WTC11 (cell line): ENCODE results near the gene TMEM200B. TPM values are rescaled to one million over a fixed set of nuclear protein-coding genes. Genes with fewer than 3 reads are reported as not detected.

Experiments used
- ATAC-seq: fragments of 200-7000 bp; cut with Tn5 transposase; 2 replicates; pipeline ENCODE4 v1.10.0; 2021; ENCODE audit warnings: mild to moderate bottlenecking, moderate library complexity
- CTCF ChIA-PET: fragments of 300-600 bp; sonication (Branson Sonifier 250); formaldehyde crosslinking; loops from one replicate; lab custom pipeline; 2021; ENCODE audit warnings: antibody characterized with exemption; lab: Charles Lee
- POLR2A ChIA-PET: fragments of 350-600 bp; sonication (Branson Sonifier 250); formaldehyde crosslinking; loops from one replicate; lab custom pipeline; 2021; ENCODE audit warnings: antibody characterized with exemption; lab: Charles Lee
- DNase-seq: peaks from one replicate; pipeline ENCODE4 v3.0.0; 2021; ENCODE audit warnings: low spot score
- H3K27ac Mint-ChIP-seq: 2 replicates; pipeline ENCODE4 v1.8.0; 2021; ENCODE audit warnings: mixed read lengths
- H3K27me3 Mint-ChIP-seq: 2 replicates; pipeline ENCODE4 v1.8.0; 2021; ENCODE audit warnings: low read depth, mild to moderate bottlenecking, moderate library complexity, mixed read lengths
- H3K36me3 Mint-ChIP-seq: 2 replicates; pipeline ENCODE4 v1.8.0; 2021; ENCODE audit warnings: mixed read lengths
- H3K4me1 Mint-ChIP-seq: 2 replicates; pipeline ENCODE4 v1.8.0; 2022; ENCODE audit warnings: mixed read lengths
- H3K4me3 Mint-ChIP-seq: 2 replicates; pipeline ENCODE4 v1.8.0; 2021; ENCODE audit warnings: mild to moderate bottlenecking, moderate library complexity, mixed read lengths
- H3K9me3 Mint-ChIP-seq: 2 replicates; pipeline ENCODE4 v1.8.0; 2021; ENCODE audit warnings: mixed read lengths
- ELF4 ChIP-seq: sonication (generic); formaldehyde crosslinking; IDR thresholded peaks from 2 replicates; pipeline ENCODE4 v1.8.1; 2022; ENCODE audit warnings: low read depth, mild to moderate bottlenecking, moderate library complexity, missing genetic modification reagents
- EMX1 ChIP-seq: fragments of 250-450 bp; sonication (Bioruptor Pico); IDR thresholded peaks from 2 replicates; pipeline ENCODE4 v1.8.0; 2021; ENCODE audit warnings: mild to moderate bottlenecking
- FOXP1 ChIP-seq: sonication (generic); formaldehyde crosslinking; IDR thresholded peaks from 2 replicates; pipeline ENCODE4 v1.8.0; 2022; ENCODE audit warnings: missing genetic modification reagents, mild to moderate bottlenecking, moderate library complexity, borderline replicate concordance
- ZNF219 ChIP-seq: sonication (generic); formaldehyde crosslinking; IDR thresholded peaks from 2 replicates; pipeline ENCODE4 v1.8.0; 2023; ENCODE audit warnings: missing genetic modification reagents, mild to moderate bottlenecking, borderline replicate concordance
- ZNF263 ChIP-seq: sonication (generic); formaldehyde crosslinking; IDR thresholded peaks from 2 replicates; pipeline ENCODE4 v1.8.1; 2022; ENCODE audit warnings: low read depth, mild to moderate bottlenecking, moderate library complexity, missing genetic modification reagents
- total RNA-seq: library from RNA; stranded (reverse); gene quantifications from 3 replicates; pipeline ENCODE4 v1.2.3, GENCODE V29; 2021
- TF ChIP-seq, protein P1 (sequence below): sonication (generic); formaldehyde crosslinking; IDR thresholded peaks from 2 replicates; pipeline ENCODE4 v1.8.1; 2023; ENCODE audit warnings: mild to moderate bottlenecking, missing genetic modification reagents, moderate library complexity
- TF ChIP-seq, protein P2 (sequence below): sonication (generic); formaldehyde crosslinking; IDR thresholded peaks from 2 replicates; pipeline ENCODE4 v1.8.1; 2023; ENCODE audit warnings: mild to moderate bottlenecking, missing genetic modification reagents
- TF ChIP-seq, protein P3 (sequence below): sonication (generic); formaldehyde crosslinking; IDR thresholded peaks from 2 replicates; pipeline ENCODE4 v1.8.0; 2023; ENCODE audit warnings: missing genetic modification reagents, mild to moderate bottlenecking, borderline replicate concordance
- TF ChIP-seq, protein P4 (sequence below): sonication (generic); formaldehyde crosslinking; IDR thresholded peaks from 2 replicates; pipeline ENCODE4 v1.8.1; 2023; ENCODE audit warnings: mild to moderate bottlenecking, missing genetic modification reagents, moderate library complexity
- TF ChIP-seq, protein P5 (sequence below): fragments of 200-600 bp; IDR thresholded peaks from 2 replicates; pipeline ENCODE4 v1.8.0; 2022; ENCODE audit warnings: antibody characterized with exemption
- TF ChIP-seq, protein P6 (sequence below): sonication (generic); formaldehyde crosslinking; IDR thresholded peaks from 2 replicates; pipeline ENCODE4 v1.8.0; 2022; ENCODE audit warnings: mild to moderate bottlenecking, missing genetic modification reagents
- TF ChIP-seq, protein P7 (sequence below): sonication (generic); formaldehyde crosslinking; IDR thresholded peaks from 2 replicates; pipeline ENCODE4 v1.8.0; 2022; ENCODE audit warnings: mild to moderate bottlenecking, missing genetic modification reagents
- TF ChIP-seq, protein P8 (sequence below): sonication (generic); formaldehyde crosslinking; IDR thresholded peaks from 2 replicates; pipeline ENCODE4 v1.8.1; 2023; ENCODE audit warnings: mild to moderate bottlenecking, moderate library complexity, missing genetic modification reagents

The TMEM200B gene
- total RNA-seq, 1 experiment from 2014 or later: 22.6 TPM

DNA sequence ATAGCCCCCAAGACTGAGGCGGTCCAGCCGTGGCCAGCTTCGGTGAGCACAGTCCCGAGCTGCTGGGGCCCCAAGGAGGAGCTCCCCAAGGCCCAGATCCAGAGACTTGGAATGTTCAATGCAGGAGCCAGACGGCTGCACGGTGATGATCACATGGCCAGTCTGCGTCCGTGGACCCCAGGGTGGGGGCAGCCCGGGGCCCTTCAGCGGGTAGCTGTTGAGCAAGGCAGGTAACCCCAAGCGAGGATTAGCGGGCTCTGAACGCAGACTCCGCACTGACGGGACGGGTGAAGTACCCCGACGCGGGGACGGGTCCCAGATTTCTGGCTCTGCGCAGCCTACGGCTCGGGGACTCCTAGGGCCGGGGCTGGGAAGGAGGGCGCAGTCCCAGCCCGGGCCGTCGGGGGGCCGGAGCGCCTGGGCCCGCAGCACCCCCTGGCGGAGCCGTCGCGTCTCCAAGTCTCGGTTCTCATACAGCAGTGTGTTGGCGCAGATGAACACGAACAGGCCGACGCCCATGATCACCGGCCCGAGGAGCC lies 2.7 kb downstream of the TMEM200B start:
- H3K27ac Mint-ChIP-seq: no peak overlapping the region
- H3K9me3 Mint-ChIP-seq: no peaks in the 10 kb centered on the region
- peaks cover 18% of the 10 kb centered on the region for H3K4me1 Mint-ChIP-seq
- TF ChIP-seq, protein P1, sequence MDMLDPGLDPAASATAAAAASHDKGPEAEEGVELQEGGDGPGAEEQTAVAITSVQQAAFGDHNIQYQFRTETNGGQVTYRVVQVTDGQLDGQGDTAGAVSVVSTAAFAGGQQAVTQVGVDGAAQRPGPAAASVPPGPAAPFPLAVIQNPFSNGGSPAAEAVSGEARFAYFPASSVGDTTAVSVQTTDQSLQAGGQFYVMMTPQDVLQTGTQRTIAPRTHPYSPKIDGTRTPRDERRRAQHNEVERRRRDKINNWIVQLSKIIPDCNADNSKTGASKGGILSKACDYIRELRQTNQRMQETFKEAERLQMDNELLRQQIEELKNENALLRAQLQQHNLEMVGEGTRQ (CRISPR knock-in tag): peak; percentile 51
- TF ChIP-seq, protein P2, sequence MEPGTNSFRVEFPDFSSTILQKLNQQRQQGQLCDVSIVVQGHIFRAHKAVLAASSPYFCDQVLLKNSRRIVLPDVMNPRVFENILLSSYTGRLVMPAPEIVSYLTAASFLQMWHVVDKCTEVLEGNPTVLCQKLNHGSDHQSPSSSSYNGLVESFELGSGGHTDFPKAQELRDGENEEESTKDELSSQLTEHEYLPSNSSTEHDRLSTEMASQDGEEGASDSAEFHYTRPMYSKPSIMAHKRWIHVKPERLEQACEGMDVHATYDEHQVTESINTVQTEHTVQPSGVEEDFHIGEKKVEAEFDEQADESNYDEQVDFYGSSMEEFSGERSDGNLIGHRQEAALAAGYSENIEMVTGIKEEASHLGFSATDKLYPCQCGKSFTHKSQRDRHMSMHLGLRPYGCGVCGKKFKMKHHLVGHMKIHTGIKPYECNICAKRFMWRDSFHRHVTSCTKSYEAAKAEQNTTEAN (CRISPR knock-in tag): no peak
- TF ChIP-seq, protein P3, sequence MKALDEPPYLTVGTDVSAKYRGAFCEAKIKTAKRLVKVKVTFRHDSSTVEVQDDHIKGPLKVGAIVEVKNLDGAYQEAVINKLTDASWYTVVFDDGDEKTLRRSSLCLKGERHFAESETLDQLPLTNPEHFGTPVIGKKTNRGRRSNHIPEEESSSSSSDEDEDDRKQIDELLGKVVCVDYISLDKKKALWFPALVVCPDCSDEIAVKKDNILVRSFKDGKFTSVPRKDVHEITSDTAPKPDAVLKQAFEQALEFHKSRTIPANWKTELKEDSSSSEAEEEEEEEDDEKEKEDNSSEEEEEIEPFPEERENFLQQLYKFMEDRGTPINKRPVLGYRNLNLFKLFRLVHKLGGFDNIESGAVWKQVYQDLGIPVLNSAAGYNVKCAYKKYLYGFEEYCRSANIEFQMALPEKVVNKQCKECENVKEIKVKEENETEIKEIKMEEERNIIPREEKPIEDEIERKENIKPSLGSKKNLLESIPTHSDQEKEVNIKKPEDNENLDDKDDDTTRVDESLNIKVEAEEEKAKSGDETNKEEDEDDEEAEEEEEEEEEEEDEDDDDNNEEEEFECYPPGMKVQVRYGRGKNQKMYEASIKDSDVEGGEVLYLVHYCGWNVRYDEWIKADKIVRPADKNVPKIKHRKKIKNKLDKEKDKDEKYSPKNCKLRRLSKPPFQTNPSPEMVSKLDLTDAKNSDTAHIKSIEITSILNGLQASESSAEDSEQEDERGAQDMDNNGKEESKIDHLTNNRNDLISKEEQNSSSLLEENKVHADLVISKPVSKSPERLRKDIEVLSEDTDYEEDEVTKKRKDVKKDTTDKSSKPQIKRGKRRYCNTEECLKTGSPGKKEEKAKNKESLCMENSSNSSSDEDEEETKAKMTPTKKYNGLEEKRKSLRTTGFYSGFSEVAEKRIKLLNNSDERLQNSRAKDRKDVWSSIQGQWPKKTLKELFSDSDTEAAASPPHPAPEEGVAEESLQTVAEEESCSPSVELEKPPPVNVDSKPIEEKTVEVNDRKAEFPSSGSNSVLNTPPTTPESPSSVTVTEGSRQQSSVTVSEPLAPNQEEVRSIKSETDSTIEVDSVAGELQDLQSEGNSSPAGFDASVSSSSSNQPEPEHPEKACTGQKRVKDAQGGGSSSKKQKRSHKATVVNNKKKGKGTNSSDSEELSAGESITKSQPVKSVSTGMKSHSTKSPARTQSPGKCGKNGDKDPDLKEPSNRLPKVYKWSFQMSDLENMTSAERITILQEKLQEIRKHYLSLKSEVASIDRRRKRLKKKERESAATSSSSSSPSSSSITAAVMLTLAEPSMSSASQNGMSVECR (CRISPR knock-in tag): 0 out of 2 replicates have a peak, but pooled peaks have one; percentile 56
- TF ChIP-seq ZNF263 (CRISPR knock-in tag): no peak
- TF ChIP-seq, protein P4, sequence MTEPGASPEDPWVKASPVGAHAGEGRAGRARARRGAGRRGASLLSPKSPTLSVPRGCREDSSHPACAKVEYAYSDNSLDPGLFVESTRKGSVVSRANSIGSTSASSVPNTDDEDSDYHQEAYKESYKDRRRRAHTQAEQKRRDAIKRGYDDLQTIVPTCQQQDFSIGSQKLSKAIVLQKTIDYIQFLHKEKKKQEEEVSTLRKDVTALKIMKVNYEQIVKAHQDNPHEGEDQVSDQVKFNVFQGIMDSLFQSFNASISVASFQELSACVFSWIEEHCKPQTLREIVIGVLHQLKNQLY (CRISPR knock-in tag): 0 out of 2 replicates have a peak, but pooled peaks have one; percentile 16
- TF ChIP-seq ELF4 (CRISPR knock-in tag): 0 out of 2 replicates have a peak, but pooled peaks have one; percentile 44
- TF ChIP-seq, protein P5, sequence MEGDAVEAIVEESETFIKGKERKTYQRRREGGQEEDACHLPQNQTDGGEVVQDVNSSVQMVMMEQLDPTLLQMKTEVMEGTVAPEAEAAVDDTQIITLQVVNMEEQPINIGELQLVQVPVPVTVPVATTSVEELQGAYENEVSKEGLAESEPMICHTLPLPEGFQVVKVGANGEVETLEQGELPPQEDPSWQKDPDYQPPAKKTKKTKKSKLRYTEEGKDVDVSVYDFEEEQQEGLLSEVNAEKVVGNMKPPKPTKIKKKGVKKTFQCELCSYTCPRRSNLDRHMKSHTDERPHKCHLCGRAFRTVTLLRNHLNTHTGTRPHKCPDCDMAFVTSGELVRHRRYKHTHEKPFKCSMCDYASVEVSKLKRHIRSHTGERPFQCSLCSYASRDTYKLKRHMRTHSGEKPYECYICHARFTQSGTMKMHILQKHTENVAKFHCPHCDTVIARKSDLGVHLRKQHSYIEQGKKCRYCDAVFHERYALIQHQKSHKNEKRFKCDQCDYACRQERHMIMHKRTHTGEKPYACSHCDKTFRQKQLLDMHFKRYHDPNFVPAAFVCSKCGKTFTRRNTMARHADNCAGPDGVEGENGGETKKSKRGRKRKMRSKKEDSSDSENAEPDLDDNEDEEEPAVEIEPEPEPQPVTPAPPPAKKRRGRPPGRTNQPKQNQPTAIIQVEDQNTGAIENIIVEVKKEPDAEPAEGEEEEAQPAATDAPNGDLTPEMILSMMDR: peak; percentile 56
- 0 out of 2 replicates have a peak, but pooled peaks have one; percentile 45 for TF ChIP-seq EMX1 (CRISPR knock-in tag)
- TF ChIP-seq, protein P6, sequence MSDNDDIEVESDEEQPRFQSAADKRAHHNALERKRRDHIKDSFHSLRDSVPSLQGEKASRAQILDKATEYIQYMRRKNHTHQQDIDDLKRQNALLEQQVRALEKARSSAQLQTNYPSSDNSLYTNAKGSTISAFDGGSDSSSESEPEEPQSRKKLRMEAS (CRISPR knock-in tag): peak; percentile 28; the same call in 1 of the 2 replicates
- TF ChIP-seq ZNF219: no peak
- peak; percentile 54; the same call in 1 of the 2 replicates for TF ChIP-seq FOXP1 (CRISPR knock-in tag)
- TF ChIP-seq, protein P7, sequence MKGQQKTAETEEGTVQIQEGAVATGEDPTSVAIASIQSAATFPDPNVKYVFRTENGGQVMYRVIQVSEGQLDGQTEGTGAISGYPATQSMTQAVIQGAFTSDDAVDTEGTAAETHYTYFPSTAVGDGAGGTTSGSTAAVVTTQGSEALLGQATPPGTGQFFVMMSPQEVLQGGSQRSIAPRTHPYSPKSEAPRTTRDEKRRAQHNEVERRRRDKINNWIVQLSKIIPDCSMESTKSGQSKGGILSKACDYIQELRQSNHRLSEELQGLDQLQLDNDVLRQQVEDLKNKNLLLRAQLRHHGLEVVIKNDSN (CRISPR knock-in tag): peak; percentile 48; the same call in 1 of the 2 replicates
- TF ChIP-seq, protein P8, sequence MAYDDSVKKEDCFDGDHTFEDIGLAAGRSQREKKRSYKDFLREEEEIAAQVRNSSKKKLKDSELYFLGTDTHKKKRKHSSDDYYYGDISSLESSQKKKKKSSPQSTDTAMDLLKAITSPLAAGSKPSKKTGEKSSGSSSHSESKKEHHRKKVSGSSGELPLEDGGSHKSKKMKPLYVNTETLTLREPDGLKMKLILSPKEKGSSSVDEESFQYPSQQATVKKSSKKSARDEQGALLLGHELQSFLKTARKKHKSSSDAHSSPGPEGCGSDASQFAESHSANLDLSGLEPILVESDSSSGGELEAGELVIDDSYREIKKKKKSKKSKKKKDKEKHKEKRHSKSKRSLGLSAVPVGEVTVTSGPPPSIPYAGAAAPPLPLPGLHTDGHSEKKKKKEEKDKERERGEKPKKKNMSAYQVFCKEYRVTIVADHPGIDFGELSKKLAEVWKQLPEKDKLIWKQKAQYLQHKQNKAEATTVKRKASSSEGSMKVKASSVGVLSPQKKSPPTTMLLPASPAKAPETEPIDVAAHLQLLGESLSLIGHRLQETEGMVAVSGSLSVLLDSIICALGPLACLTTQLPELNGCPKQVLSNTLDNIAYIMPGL (CRISPR knock-in tag): peak; percentile 97
- ATAC-seq (peak; percentile 33), DNase-seq (peak; percentile 87)
- H3K27me3 Mint-ChIP-seq: peaks cover 23% of the 10 kb centered on the region
- CTCF ChIA-PET: interaction anchor here (0.6 to 6.3 kb wide), 16 partner anchors 8 to 337 kb away, joined by 3 to 45 read pairs (median 5); partner anchors contain the start of gene SRSF4
- H3K36me3 Mint-ChIP-seq: no peaks in the 10 kb centered on the region
- POLR2A ChIA-PET: interaction anchor here (0.6 to 2.3 kb wide), 5 partner anchors 8 to 385 kb away, joined by 3 to 8 read pairs (median 5); partner anchors contain the start of genes SRSF4 and YTHDF2
- H3K4me3 Mint-ChIP-seq: peak overlapping the region; percentile 45
